HG03108 (cell line): ENCODE measurements around the gene CTIF.
A peak's percentile ranks its signal among the peaks of the same experiment; 100 is the strongest.

Source experiments
- ATAC-seq: cut with Tn5 transposase; IDR thresholded peaks from one replicate; pipeline ENCODE4 v1.9.1; 2021; ENCODE audit warnings: moderate library complexity; ENCODE audit not compliant: unreplicated experiment

The CTIF gene

GRCh38 chr18:48662011-48662661 is 123.3 kb downstream of the CTIF start:
- ATAC-seq: no peak

- ATAC-seq: no peak
Measured at GRCh38 chr18:48663096-48663930, 124.5 kb downstream of the CTIF start.

DNA sequence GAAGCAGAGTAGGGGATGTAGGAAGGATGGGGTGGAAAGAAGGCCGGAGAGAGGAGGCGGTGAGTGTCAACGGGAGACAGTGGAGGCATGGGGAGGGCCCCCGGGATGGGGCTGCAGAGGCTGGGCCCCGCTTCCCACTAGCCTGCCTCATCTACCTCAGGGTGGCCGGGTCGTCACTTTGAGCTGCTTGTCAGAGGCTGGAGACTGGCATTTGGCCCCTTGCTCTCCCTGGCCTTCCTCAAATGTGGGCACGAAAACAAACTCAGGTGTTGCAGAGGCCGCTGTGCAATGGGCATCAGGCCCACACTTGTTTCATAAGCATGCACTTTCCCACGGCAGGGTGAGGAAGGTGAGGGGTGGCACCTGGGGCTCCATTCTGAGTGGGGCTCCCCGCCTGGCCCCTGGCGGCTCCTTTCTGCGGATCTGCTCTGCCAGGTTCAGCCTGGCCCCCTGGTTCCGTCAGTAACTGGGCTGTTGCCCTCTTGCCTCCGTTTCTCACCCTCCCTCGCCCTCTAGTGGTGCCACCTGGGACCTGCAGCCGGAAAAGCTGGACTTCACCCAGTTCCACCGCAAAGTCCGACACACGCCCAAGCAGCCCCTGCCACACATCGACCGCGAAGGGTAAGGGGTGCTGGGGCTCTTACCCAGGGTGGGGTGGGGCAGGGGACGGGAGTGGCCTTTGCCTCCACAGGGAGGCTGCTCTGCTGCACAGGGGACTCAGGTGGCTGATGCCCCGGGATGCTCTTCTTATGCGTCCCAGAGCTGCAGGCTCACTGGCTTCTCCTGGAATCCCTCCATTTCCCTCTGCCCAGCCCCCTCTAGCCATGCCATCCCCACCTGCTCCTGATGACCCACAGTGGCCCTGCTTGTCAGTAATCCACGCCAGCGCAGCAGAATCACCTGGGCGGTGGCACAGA is 125.4 kb downstream of the CTIF start:
- ATAC-seq: no peak

GRCh38 chr18:48665654-48666053 is 126.8 kb downstream of the CTIF start:
- ATAC-seq: no peak

DNA sequence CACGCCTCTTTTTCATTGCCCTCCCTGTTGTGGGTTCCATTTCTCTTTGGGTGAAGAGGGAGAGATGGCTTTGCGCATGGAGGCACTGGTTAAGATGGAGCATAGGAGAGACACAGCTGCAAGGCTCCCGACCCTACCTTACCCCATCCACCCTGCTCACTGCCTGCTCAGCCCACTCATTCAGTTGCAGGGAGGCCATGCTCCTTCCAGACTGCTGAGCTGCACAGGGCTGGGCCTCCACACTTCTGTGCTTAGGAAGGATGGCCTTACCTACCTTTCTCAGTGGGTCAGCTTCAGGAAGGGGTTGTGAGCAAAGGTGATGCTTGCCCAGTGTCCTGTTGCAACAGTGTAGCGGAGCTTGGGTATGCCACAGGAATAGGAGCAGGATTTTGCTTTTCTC is 127.8 kb downstream of the CTIF start:
- ATAC-seq: no peak

- ATAC-seq: peak; percentile 72
Measured at GRCh38 chr18:48667276-48668254, 128.7 kb downstream of the CTIF start.

- ATAC-seq: no peak
Measured at GRCh38 chr18:48668466-48669179, 129.8 kb downstream of the CTIF start.

DNA sequence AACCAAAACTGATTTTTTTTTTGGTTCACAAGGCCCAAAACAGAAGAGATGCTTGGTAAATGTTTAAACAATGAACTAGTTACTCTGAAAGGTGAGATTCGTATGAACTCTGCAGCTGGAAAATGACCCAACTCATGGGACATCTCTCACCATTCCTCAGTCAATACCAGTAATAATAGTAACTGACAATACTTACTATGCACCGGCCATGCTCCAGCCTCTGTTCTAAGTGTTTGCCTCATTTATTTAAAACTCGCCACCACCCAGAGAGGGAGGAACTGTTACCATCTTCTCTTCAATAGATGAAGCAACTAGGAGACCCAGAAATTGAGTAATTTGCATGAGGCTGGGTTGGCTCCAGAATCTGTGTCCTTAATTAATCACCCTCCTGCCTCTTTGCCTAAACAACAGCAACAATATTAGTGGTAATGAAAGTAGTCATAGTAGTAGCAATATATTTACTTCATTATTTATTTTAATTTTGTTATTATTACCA is 130.4 kb downstream of the CTIF start:
- ATAC-seq: no peak

- no peak for ATAC-seq
Measured at GRCh38 chr18:48669991-48670750, 131.3 kb downstream of the CTIF start.

DNA sequence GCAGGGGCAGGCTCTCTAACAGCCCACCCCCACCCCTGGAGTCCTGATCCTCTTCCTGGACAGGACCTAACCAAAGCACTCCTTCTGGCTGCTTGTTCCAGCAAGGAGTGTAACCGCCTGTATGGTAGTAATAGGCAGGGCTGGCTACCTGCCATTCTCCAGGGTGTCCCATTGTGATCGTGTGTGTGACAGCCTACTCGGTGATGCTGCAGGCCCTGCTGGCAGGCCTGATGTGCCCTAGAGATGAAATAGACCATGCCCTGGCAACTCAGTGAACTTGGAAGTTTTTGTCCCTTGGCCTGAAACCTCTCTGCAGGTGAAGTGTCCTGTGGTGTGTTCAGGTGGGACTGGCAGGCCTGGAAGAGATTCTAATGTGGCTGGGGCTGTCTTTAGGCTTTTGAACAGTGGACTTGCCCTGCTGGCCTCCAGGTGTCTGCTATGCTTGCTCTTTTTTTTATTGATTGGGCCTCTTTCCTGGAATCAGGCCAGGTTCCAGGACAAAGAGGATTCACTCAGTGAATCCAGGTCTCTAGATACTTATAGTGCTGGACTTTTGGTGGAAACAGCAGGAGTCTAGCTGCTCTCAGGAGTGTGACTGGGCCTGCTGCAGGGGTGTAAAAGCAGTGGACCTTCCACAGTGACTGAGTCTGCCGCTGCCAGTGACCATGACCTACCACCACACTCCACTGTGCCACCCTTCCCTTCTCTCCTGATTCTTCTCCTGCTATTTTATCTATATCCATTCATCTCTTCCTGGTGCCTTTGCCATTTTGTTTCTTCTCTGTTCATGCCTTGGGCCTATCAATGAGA is 132.1 kb downstream of the CTIF start:
- no peak for ATAC-seq

DNA sequence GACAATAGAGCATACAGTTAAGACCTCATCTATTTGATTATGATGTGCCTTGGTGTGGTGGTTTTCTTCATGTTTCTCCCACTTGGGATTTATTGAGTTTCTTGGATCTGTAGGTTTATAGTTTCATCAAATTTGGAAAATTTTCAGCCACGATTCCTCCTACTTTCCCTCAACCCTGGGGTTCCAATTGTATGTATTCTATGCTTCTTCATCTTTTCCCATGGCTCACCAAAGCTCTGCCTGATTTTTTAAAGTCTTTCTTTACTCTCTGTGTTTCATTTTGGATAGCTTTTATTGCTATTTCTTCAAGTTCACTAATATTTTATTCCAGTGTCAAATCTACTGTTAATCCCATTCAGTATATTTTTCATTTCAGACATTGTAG is 132.7 kb downstream of the CTIF start:
- no peak for ATAC-seq

- ATAC-seq: no peak
Measured at GRCh38 chr18:48672671-48673340, 134.0 kb downstream of the CTIF start.

DNA sequence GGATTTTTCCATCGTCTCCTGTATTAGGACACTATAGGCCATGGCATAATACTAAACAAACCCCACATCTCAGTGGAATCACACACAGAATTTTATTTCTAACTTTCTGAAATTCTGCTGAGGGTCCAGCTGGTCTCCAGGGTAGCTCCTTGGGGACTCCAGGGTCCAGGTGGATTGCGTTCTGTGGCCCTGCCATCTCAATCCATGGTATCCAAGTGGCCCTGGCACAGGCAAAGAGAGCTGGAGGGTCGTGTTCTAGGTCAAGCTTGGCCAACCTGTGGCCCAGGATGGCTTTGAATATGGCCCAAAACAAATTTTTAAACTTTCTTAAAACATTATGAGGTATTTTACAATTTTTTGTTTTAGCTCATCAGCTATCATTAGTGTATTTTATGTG is 134.6 kb downstream of the CTIF start:
- no peak for ATAC-seq

DNA sequence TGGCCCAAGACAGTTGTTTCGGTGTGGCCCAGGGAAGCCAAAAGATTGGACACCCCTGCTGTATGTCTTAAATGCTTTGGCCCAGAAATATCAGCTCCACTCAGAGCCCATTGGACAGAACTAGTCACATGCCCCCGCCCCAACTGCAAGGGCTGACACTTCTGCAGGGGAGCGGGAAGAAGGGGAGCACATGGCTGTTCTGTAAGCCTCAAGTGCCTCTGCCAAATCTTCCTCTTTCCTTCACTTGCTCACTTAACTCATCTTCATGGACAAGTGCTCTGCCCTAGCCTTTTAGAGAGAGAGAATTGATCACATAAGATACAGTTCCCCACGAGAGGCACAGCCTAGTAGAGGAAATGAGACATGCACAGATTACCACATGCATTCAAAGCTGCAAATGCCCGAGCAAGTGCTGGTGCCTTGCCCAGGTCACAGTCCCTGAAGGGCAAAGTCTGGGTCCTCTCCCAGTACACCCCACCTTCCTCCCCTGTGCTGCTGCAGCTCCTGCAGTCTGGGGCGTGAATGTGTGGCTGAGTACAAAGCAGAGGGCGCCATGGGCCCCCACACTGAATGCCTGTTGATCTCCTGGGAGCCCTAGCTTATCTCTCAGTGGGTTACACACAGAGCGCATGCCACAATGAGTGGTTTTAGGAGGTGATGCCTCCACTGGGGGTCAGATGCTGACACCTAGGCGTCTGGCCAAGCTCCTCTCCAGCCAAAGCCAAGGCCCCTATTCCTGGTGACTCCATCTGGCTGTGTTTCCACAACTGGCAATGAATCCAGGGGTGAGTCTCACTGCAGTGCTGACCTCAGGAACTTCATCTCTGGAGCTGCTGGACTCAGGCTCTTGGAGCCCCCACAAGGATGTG is 135.3 kb downstream of the CTIF start:
- no peak for ATAC-seq

DNA sequence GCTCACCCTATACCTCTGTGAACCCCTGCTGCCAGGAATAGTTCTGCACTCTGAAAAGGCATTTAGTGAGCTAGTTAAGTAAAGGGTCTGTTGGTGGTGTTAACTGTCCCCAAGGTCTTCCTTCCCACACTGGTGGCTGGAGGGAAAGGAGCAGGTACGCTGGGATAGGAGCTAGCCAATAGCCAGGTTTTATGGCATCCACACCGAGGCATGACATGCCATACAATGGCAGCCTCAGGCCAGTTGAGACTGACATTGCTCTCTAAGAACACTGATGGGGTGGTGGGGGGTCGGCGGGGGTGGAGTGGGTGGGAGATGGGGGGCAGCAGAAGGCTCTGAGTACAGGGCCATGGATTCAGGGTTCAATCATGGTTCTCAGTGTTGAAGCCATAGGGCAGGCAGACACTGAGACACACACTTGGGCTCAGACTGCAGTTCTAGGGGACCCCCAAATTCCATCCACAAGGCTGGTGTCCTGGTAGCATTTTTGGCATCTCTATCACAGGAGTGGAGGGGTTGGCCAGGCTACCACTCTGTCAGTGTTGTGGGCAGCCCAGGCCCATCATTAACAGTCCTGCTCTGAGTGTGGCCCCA is 136.0 kb downstream of the CTIF start:
- no peak for ATAC-seq

DNA sequence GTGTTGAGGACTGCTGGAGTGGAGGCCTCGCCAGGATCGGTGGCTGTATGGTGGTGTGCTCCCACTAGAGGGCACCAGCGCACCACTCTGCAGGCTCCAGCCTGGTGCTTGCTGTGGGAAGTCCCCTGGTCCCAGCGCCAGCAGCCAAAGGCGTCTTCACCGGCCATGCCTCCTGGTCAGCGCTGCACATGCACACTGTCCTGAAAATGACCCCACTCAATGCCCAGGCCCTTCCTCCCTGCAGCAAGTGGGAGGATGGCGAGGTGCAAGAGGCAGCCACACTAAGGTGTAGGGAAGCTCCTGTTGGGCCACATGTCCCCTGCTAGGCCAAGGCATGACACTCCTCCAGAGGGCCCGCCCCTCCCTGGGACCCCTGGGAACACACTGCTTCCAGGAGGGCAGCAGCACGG is 136.5 kb downstream of the CTIF start:
- peak; percentile 86 for ATAC-seq
